ENCODE measurements around the gene TMBIM1. TPM values are rescaled to one million over a fixed set of nuclear protein-coding genes. Genes with fewer than 3 reads are reported as not detected.

Gene TMBIM1
- total RNA-seq, 1 experiment from 2014 or later = 91.0 TPM

DNA sequence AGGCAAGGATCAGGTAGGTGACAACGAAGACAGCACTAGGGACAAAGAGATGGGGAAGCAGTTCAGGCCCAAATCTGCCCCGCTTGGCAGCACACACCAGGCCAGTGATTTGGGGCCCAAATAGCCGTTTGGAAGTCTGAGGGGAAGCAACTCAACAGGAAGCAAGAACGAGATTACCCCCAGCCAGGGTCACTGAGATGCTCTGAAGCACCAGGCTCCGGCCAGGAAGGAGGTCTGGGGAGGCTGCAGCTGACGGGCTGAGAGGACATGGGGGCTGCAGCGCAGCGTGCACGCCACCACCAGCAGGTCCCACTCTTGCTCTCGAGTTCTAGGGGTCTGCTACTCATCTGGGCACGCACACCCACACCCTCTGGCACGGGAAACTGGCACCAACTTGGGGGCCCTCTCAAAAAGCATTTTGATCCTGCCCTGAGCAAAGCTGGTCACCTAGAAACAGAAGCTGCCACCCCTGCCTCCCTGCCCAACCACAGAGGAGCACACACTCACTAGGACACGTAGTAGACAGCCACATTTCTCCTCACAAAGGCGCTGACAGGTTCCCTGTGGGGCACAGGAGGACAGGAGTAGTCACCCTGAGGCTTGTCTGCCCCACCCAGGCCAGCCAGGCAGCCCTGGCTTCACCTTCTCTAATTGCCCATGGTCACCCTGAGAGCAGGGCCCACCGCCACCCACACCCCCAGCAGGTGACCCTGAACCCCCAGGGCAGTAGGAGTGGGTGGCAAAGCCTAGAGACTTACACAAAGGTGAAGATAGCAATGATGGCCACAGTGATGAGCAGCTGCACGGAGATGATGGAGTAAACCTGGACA lies 13.6 kb downstream of the TMBIM1 start:
- H3K79me2 ChIP-seq (ENCODE audit: insufficient read depth, low read length) = peaks cover 18% of the 10 kb centered on the region
- peaks cover 38 to 52% of the 10 kb centered on the region in 2 experiments; a peak in 3 of 4 replicates for H3K36me3 ChIP-seq (ENCODE audit: control insufficient read depth in 1 of 2, insufficient read depth in 2 of 2, low read length in 2 of 2)
- ATAC-seq (no peak), DNase-seq (ENCODE audit: low read depth, low spot score) (no peak)
- ChIA-PET CTCF (no interaction called here), POLR2A (no interaction called here), RAD21 (ENCODE audit: low non-redundant PET in 1 of 2, low total read pairs in 2 of 2, uncharacterized antibody in 2 of 2, unreplicated experiment in 2 of 2) (no interaction called here)
- H3K27ac ChIP-seq (ENCODE audit: low read depth, low read length) = no peak overlapping the region
- H3K27me3 ChIP-seq (ENCODE audit: insufficient read depth, low read length) = no peaks in the 10 kb centered on the region
- TF ChIP-seq POLR2AphosphoS5 (IDR thresholded peaks at IDR 0.05; ENCODE audit: low read depth, low read length) (no peak), ZNF274 (IDR thresholded peaks at IDR 0.05; ENCODE audit: low read depth, low read length) (no peak), EZH2phosphoT487 (IDR thresholded peaks at IDR 0.05; ENCODE audit: borderline replicate concordance) (no peak), SIN3A (IDR thresholded peaks at IDR 0.05; ENCODE audit: low read depth) (no peak), MAX (IDR thresholded peaks at IDR 0.05) (no peak)
- TF ChIP-seq, protein P1, sequence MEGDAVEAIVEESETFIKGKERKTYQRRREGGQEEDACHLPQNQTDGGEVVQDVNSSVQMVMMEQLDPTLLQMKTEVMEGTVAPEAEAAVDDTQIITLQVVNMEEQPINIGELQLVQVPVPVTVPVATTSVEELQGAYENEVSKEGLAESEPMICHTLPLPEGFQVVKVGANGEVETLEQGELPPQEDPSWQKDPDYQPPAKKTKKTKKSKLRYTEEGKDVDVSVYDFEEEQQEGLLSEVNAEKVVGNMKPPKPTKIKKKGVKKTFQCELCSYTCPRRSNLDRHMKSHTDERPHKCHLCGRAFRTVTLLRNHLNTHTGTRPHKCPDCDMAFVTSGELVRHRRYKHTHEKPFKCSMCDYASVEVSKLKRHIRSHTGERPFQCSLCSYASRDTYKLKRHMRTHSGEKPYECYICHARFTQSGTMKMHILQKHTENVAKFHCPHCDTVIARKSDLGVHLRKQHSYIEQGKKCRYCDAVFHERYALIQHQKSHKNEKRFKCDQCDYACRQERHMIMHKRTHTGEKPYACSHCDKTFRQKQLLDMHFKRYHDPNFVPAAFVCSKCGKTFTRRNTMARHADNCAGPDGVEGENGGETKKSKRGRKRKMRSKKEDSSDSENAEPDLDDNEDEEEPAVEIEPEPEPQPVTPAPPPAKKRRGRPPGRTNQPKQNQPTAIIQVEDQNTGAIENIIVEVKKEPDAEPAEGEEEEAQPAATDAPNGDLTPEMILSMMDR (IDR thresholded peaks at IDR 0.05 in 2 of 3, conservative IDR thresholded peaks at IDR 0.05 in 1 of 3; ENCODE audit: borderline replicate concordance in 1 of 3, insufficient read depth in 1 of 3, low read depth in 2 of 3, low read length in 2 of 3) = no peak
- intact Hi-C loops (cut with micrococcal nuclease) = no loop called here
- no peak overlapping the region for H3K4me2 ChIP-seq (ENCODE audit: low read length)
- no peaks in the 10 kb centered on the region for H4K20me1 ChIP-seq (ENCODE audit: insufficient read depth)
- BruUV-seq (replicated peaks) = no TSS peak
- no peak overlapping the region for H3K4me3 ChIP-seq (replicated peaks in 1 of 2; ENCODE audit: low read depth in 1 of 2, low read length in 2 of 2)
- H3K9ac ChIP-seq (ENCODE audit: low read length) = no peak overlapping the region
- H3K4me1 ChIP-seq (ENCODE audit: control insufficient read depth in 1 of 2, insufficient read depth in 2 of 2, low read length in 2 of 2) = no peaks in the 10 kb centered on the region; a peak in 1 of 4 replicates
- no peak overlapping the region for H2AFZ ChIP-seq (ENCODE audit: low read depth, low read length, poor library complexity, severe bottlenecking)
- no peaks in the 10 kb centered on the region for H3K9me3 ChIP-seq (ENCODE audit: control insufficient read depth in 1 of 2, insufficient read depth in 1 of 2, low read depth in 1 of 2, low read length in 2 of 2)
- no peaks in the 10 kb centered on the region for H3K9me2 ChIP-seq (ENCODE audit: insufficient read depth)
